HS-5 (cell line): ENCODE measurements around the gene GREM1.

ENCODE experiments used
- DNase-seq: peaks from one replicate; pipeline ENCODE4 v3.0.0-alpha.2; 2012; ENCODE audit warnings: low read depth

GREM1 gene

GRCh38 chr15:32717426-32718226, at the start of gene GREM1:
Gene GREM1 (plus strand): TSS chr15:32718004. CDS start chr15:32730691, 12,687 bp downstream.
- DNase-seq = no peak

- no peak for DNase-seq
Observed at GRCh38 chr15:32668942-32669341, 48.9 kb upstream of the GREM1 start.

GRCh38 chr15:32669896-32670611, 47.8 kb upstream of the GREM1 start:
- no peak for DNase-seq

GRCh38 chr15:32670623-32671022, 47.2 kb upstream of the GREM1 start:
- DNase-seq = no peak

- DNase-seq = no peak
Observed at GRCh38 chr15:32671339-32672325, 46.2 kb upstream of the GREM1 start.

- no peak for DNase-seq
Observed at GRCh38 chr15:32674681-32675080, 43.1 kb upstream of the GREM1 start.

GRCh38 chr15:32675466-32675865, 42.3 kb upstream of the GREM1 start:
- DNase-seq = no peak

- DNase-seq = no peak
Observed at GRCh38 chr15:32676169-32676568, 41.6 kb upstream of the GREM1 start.

- no peak for DNase-seq
Observed at GRCh38 chr15:32677238-32677750, 40.5 kb upstream of the GREM1 start.

GRCh38 chr15:32679298-32679690, 38.5 kb upstream of the GREM1 start:
- DNase-seq = no peak

- DNase-seq = peak; percentile 94
Observed at GRCh38 chr15:32682569-32682968, 35.2 kb upstream of the GREM1 start.

GRCh38 chr15:32682977-32683630, 34.7 kb upstream of the GREM1 start:
- DNase-seq = no peak

- peak; percentile 89 for DNase-seq
Observed at GRCh38 chr15:32683906-32684584, 33.8 kb upstream of the GREM1 start.

GRCh38 chr15:32685576-32685975, 32.2 kb upstream of the GREM1 start:
- no peak for DNase-seq

GRCh38 chr15:32687556-32687955, 30.2 kb upstream of the GREM1 start:
- no peak for DNase-seq

GRCh38 chr15:32688151-32688639, 29.6 kb upstream of the GREM1 start:
- no peak for DNase-seq

GRCh38 chr15:32690941-32691688, 26.7 kb upstream of the GREM1 start:
- DNase-seq = no peak

- DNase-seq = no peak
Observed at GRCh38 chr15:32691689-32692038, 26.1 kb upstream of the GREM1 start.

- no peak for DNase-seq
Observed at GRCh38 chr15:32692286-32692685, 25.5 kb upstream of the GREM1 start.
